Endothelial cell (in vitro differentiated cells): ENCODE data around the gene LARP6. TPM values are rescaled to one million over a fixed set of nuclear protein-coding genes. Genes with fewer than 3 reads are reported as not detected.
"Not testable (repeated sequence)": the region's sequence is repeated elsewhere in the genome, so short reads cannot be mapped to it uniquely, and the experiment has no call there.

ENCODE experiments used
- DNase-seq: peaks from one replicate; pipeline ENCODE4 v3.0.0; 2021; ENCODE audit warnings: low spot score
- H3K27ac Mint-ChIP-seq: one replicate; pipeline ENCODE4 v1.8.0; 2021; ENCODE audit warnings: mixed read lengths, inconsistent platforms; ENCODE audit not compliant: unreplicated experiment
- H3K27me3 Mint-ChIP-seq: one replicate; pipeline ENCODE4 v1.8.0; 2021; ENCODE audit warnings: mild to moderate bottlenecking, moderate library complexity, mixed read lengths, inconsistent platforms; ENCODE audit not compliant: unreplicated experiment
- H3K36me3 Mint-ChIP-seq: one replicate; pipeline ENCODE4 v1.8.0; 2021; ENCODE audit warnings: mild to moderate bottlenecking, low read depth, mixed read lengths, inconsistent platforms; ENCODE audit not compliant: unreplicated experiment
- H3K4me1 Mint-ChIP-seq: one replicate; pipeline ENCODE4 v1.8.0; 2021; ENCODE audit warnings: mild to moderate bottlenecking, mixed read lengths, inconsistent platforms; ENCODE audit not compliant: unreplicated experiment
- H3K4me3 Mint-ChIP-seq: one replicate; pipeline ENCODE4 v1.8.0; 2021; ENCODE audit warnings: mild to moderate bottlenecking, mixed read lengths, inconsistent platforms; ENCODE audit not compliant: unreplicated experiment
- H3K9me3 Mint-ChIP-seq: one replicate; pipeline ENCODE4 v1.8.0; 2021; ENCODE audit warnings: mixed read lengths, inconsistent platforms; ENCODE audit not compliant: unreplicated experiment
- total RNA-seq: library from RNA; stranded (reverse); fragmentation: NEBNext Ultra II Directional; extraction: Animal tissue kit (Norgen Biotek cat#: 25700); gene quantifications from one replicate; pipeline ENCODE4 v1.2.1, GENCODE V29; 2021; ENCODE audit not compliant: unreplicated experiment
- TF ChIP-seq, protein P1 (sequence below): fragments of 200-600 bp; sonication (generic); IDR thresholded peaks from one replicate; pipeline ENCODE4 v1.5.0; 2021; ENCODE audit warnings: antibody characterized with exemption; ENCODE audit not compliant: unreplicated experiment

LARP6 gene
- total RNA-seq, 1 donor from 2014 or later: 4.5 TPM

DNA sequence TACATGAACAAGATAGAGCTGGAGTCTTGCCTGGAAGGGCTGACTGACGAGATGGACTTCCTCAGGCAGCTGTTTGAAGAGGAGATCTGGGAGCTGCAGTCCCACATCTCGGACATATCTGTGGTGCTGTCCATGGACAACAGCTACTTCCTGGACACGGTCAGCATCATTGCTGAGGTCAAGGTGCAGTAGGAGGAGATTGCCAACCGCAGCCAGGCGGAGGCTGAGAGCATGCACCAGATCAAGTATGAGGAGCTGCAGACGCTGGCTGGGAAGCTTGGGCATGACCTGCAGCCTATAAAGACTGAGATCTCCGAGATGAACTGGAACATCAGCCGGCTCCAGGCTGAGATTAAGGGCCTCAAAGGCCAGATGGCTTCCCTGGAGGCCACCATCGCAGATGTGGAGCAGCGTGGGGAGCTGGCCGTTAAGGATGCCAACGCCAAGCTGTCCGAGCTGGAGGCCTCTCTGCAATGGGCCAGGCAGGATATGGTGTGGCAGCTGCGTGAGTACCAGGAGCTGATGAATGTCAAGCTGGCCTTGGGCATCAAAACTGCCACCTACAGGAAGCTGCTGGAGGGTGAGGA lies 5.5 kb upstream of the LARP6 start:
- TF ChIP-seq, protein P1, sequence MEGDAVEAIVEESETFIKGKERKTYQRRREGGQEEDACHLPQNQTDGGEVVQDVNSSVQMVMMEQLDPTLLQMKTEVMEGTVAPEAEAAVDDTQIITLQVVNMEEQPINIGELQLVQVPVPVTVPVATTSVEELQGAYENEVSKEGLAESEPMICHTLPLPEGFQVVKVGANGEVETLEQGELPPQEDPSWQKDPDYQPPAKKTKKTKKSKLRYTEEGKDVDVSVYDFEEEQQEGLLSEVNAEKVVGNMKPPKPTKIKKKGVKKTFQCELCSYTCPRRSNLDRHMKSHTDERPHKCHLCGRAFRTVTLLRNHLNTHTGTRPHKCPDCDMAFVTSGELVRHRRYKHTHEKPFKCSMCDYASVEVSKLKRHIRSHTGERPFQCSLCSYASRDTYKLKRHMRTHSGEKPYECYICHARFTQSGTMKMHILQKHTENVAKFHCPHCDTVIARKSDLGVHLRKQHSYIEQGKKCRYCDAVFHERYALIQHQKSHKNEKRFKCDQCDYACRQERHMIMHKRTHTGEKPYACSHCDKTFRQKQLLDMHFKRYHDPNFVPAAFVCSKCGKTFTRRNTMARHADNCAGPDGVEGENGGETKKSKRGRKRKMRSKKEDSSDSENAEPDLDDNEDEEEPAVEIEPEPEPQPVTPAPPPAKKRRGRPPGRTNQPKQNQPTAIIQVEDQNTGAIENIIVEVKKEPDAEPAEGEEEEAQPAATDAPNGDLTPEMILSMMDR: no peak
- H3K27me3 Mint-ChIP-seq: peaks cover 4% of the 10 kb centered on the region
- peaks cover 2% of the 10 kb centered on the region for H3K4me1 Mint-ChIP-seq

DNA sequence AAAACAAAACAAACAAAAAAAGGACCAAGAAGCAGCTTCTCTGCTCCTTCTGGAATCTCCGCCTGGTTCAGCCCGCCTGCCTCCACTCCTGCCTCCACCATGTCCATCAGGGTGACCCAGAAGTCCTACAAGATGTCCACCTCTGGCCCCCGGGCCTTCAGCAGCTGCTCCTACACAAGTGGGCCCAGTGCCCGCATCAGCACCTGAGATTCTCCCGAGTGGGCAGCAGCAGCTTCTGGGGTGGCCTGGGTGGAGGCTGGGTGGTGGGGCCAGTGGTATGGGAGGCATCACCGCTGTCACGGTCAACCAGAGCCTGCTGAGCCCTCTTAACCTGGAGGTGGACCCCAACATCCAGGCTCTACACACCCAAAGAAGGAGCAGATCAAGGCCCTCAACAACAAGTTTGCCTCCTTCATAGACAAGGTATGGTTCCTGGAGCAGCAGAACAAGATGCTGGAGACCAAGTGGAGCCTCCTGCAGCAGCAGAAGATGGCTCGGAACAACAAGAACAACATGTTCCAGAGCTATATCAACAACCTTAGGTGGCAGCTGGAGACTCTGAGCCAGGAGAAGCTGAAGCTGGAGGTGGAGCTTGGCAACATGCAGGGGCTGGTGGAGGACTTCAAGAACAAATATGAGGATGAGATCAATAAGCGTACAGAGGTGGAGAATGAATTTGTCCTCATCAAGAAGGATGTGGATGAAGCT lies 4.8 kb upstream of the LARP6 start:
- H3K4me3 Mint-ChIP-seq, H3K36me3 Mint-ChIP-seq, H3K27me3 Mint-ChIP-seq, H3K27ac Mint-ChIP-seq, H3K4me1 Mint-ChIP-seq, DNase-seq, H3K9me3 Mint-ChIP-seq: not testable (repeated sequence)

More for the DNA sequence above, 5.5 kb upstream of the LARP6 start:
- no peaks in the 10 kb centered on the region for H3K36me3 Mint-ChIP-seq
- DNase-seq: no peak
- no peak overlapping the region for H3K4me3 Mint-ChIP-seq
- H3K9me3 Mint-ChIP-seq: no peaks in the 10 kb centered on the region
- no peak overlapping the region for H3K27ac Mint-ChIP-seq

DNA sequence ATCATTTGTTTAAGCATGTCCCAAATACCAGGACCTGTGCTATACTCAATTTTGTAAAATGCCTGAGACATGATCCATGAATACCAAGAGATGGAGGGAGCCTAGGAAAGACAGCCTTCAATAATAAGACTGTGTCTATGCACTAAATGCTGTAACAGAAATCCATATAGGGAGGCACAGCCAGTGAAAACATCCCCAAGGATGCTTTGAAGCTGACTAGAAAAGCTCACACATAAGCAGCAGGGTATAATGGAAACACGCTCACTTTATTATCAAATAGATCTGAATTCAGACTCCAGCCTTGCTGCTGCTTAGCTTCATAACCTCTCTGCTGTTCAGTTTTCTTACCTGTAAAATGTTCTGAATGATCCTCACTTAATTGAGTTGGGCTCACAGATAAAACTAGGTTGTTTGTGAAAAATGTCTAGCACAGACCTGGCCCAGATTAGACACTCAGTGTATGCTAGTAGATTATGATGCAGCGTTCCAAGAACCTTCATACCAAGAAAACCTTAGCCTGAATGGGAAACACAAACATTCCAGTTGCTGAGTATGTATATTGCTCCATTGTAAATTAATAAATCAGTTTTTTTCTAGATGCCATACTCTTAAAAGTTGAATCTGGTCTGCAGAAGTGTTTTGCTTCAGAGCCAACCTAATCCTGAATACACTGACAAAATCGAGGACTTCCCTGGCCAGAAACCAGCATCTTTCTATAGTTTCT lies 3.8 kb upstream of the LARP6 start:
- Mint-ChIP-seq H3K36me3 (no peaks in the 10 kb centered on the region), H3K4me1 (peaks cover 8% of the 10 kb centered on the region), H3K4me3 (no peak overlapping the region), H3K27me3 (peaks cover 4% of the 10 kb centered on the region), H3K9me3 (no peaks in the 10 kb centered on the region), H3K27ac (no peak overlapping the region)
- TF ChIP-seq, protein P1: no peak
- DNase-seq: no peak

DNA sequence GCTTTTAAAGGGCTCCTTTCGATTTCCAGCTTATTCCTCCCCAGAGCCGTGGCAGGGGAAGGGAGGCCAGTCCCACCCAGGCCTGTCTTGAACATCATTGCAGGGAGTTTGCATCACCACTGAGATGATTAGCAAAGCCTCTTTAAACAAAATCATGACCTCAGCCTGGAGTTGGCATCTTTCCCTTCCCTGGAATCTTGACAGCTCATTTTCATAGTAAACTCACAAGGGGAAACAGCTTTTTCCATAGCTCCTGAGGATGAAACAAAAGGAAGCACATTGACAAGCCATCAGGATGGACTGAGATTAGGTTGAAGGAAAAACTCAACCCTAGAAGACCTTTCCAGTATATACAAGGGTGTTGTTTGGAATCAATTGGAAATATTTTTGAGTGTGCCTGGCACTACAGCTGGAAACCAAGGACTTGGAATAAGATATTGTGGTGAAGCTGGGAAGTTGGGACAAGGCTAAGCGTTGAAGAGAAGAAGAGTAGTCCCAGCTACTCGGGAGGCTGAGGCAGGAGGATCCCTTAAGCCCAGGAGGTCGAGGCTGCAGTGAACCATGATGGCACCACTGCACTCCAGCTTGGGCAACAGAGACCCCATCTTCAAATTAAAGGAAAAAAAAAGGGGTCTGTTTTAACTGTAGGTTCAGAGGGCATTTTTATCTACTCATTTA lies 3.1 kb upstream of the LARP6 start:
- TF ChIP-seq, protein P1: no peak
- no peak overlapping the region for H3K4me3 Mint-ChIP-seq
- DNase-seq: no peak
- H3K9me3 Mint-ChIP-seq: no peaks in the 10 kb centered on the region
- H3K4me1 Mint-ChIP-seq: peaks cover 8% of the 10 kb centered on the region
- H3K36me3 Mint-ChIP-seq: no peaks in the 10 kb centered on the region
- H3K27me3 Mint-ChIP-seq: peaks cover 4% of the 10 kb centered on the region
- H3K27ac Mint-ChIP-seq: no peak overlapping the region

DNA sequence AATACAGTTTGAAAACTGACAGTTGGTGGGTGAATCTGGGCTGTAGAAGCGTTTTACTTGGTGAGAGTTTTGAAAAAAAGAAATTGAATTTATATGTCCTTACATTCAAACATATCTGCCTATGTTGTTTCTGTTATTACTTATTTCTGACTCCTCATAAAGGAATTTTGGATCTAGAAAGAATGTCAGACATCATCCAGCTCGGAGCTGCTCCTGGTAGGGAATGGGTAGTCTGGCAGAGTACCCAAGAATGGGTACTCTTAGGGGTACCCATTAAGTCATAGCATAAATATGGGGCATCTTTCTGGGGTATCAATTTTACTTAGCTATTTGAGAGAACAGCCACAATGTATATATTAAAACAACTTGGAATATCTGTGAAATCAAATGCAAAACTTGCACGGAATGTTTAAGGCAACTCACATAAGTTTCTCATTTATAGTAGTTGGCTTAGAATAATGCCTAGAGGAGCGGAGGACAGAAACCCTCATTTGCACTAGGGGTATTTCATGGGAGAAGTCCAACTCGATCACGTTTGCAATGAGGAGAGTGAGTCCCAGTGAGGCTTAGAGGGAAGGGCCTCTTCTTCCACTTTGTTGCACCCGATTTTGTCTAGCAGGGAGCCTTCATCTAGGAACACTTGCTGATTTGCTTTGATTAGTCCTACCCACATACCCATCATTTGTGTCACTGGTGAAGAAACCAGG lies 2.4 kb upstream of the LARP6 start:
- Mint-ChIP-seq H3K9me3 (no peaks in the 10 kb centered on the region), H3K27ac (no peak overlapping the region)

More for the DNA sequence above, 2.4 kb upstream of the LARP6 start:
- peaks cover 8% of the 10 kb centered on the region for H3K4me1 Mint-ChIP-seq
- no peak overlapping the region for H3K4me3 Mint-ChIP-seq
- TF ChIP-seq, protein P1: no peak
- peaks cover 4% of the 10 kb centered on the region for H3K27me3 Mint-ChIP-seq
- no peaks in the 10 kb centered on the region for H3K36me3 Mint-ChIP-seq
- DNase-seq: no peak
